A549 (cell line): Measurements from ENCODE around the gene HSPB1.

ENCODE experiments used
- CEBPB ChIP-seq, 2 experiments: fragments of >200 bp in 1 of 2; sonication (Bioruptor Twin) in 1 of 2; formaldehyde crosslinking in 1 of 2; IDR thresholded peaks; 2 replicates each; pipeline ENCODE4 v1.6.1; 2012 to 2016
- CTCF ChIP-seq: fragments of >200 bp; sonication (Bioruptor Twin); formaldehyde crosslinking; IDR thresholded peaks from 3 replicates; pipeline ENCODE4 v1.5.1; 2016
- PBX3 ChIP-seq: IDR thresholded peaks from 2 replicates; pipeline ENCODE4 v1.6.1; 2012

- TF ChIP-seq CEBPB (IDR thresholded peaks at IDR 0.05) (peak in 1 of 2 experiments; percentile 16; a peak in 1 of 4 replicates), CTCF (no peak), PBX3 (no peak)
Measured at GRCh38 chr7:76326646-76327233, 24.3 kb downstream of the HSPB1 start.
